Endodermal cell (in vitro differentiated cells): ENCODE measurements around the gene AATF. TPM values are rescaled to one million over a fixed set of nuclear protein-coding genes. Genes with fewer than 3 reads are reported as not detected.
"Not testable (repeated sequence)": the region's sequence is repeated elsewhere in the genome, so short reads cannot be mapped to it uniquely, and the experiment has no call there.

Experiments
- DNase-seq: peaks from one replicate; pipeline ENCODE4 v3.0.0-alpha.2; 2017
- H3K27ac ChIP-seq: 2 replicates; pipeline ENCODE4 v1.5.1; 2013; ENCODE audit warnings: mild to moderate bottlenecking, low read depth, low read length, moderate library complexity
- H3K27me3 ChIP-seq: 2 replicates; pipeline ENCODE4 v1.6.1; 2013; ENCODE audit warnings: mild to moderate bottlenecking, low read length, moderate library complexity; ENCODE audit not compliant: insufficient read depth, control insufficient read depth, poor library complexity, severe bottlenecking
- H3K36me3 ChIP-seq: 2 replicates; pipeline ENCODE4 v1.7.0; 2013; ENCODE audit warnings: mild to moderate bottlenecking, low read length, moderate library complexity; ENCODE audit not compliant: control insufficient read depth, insufficient read depth
- H3K4me1 ChIP-seq: one replicate; pipeline ENCODE4 v1.7.0; 2013; ENCODE audit warnings: low read length; ENCODE audit not compliant: control insufficient read depth, insufficient read depth
- H3K4me3 ChIP-seq: 2 replicates; pipeline ENCODE4 v1.5.1; 2013; ENCODE audit warnings: mild to moderate bottlenecking, low read length, moderate library complexity
- H3K9ac ChIP-seq: 2 replicates; pipeline ENCODE4 v1.6.1; 2013; ENCODE audit warnings: mild to moderate bottlenecking, low read length, moderate library complexity; ENCODE audit not compliant: poor library complexity, severe bottlenecking; ENCODE audit errors: extremely low read depth
- H3K9me3 ChIP-seq: 2 replicates; pipeline ENCODE4 v1.6.1; 2013; ENCODE audit warnings: mild to moderate bottlenecking, low read length, moderate library complexity; ENCODE audit not compliant: control insufficient read depth
- H3K27ac Mint-ChIP-seq: 2 replicates; pipeline ENCODE4 v1.8.0; 2020; ENCODE audit warnings: mixed read lengths
- H3K27me3 Mint-ChIP-seq: 2 replicates; pipeline ENCODE4 v1.8.0; 2021; ENCODE audit warnings: mild to moderate bottlenecking, mixed read lengths; ENCODE audit not compliant: insufficient read depth
- H3K36me3 Mint-ChIP-seq: 2 replicates; pipeline ENCODE4 v1.8.0; 2020; ENCODE audit warnings: low read depth, mixed read lengths
- H3K4me1 Mint-ChIP-seq: 2 replicates; pipeline ENCODE4 v1.8.0; 2020; ENCODE audit warnings: mixed read lengths
- H3K4me3 Mint-ChIP-seq: 2 replicates; pipeline ENCODE4 v1.8.0; 2020; ENCODE audit warnings: mild to moderate bottlenecking, moderate library complexity, mixed read lengths
- H3K9me3 Mint-ChIP-seq: 2 replicates; pipeline ENCODE4 v1.8.0; 2020; ENCODE audit warnings: mild to moderate bottlenecking, mixed read lengths
- WGBS, 2 experiments: methylation state at CpG; one replicate each; pipeline versions ENCODE4 v1.1.5 to v1.1.7; 2013; ENCODE audit warnings: missing lambda C conversion rate in 2 of 2, mixed read lengths in 1 of 2; ENCODE audit not compliant: insufficient coverage in 1 of 2, insufficient read length in 1 of 2; 5-methylcytosine and 5-hydroxymethylcytosine counted together
- total RNA-seq, 2 donors: library from RNA; stranded (reverse); fragmentation: NEBNext Ultra II Directional in 1 of 2; extraction: Animal tissue kit (Norgen Biotek cat#: 25700) in 1 of 2; gene quantifications; 2 replicates in 1 of 2; 3 replicates in 1 of 2; pipeline ENCODE4 v1.2.1, GENCODE V29; 2021
- TF ChIP-seq, protein P1 (sequence below): fragments of 200-600 bp; sonication (generic); conservative IDR thresholded peaks from 2 replicates; pipeline ENCODE4 v1.5.0; 2021; ENCODE audit warnings: antibody characterized with exemption, mild to moderate bottlenecking

AATF gene
- total RNA-seq, 2 donors from 2014 or later, result 90.7 TPM

DNA sequence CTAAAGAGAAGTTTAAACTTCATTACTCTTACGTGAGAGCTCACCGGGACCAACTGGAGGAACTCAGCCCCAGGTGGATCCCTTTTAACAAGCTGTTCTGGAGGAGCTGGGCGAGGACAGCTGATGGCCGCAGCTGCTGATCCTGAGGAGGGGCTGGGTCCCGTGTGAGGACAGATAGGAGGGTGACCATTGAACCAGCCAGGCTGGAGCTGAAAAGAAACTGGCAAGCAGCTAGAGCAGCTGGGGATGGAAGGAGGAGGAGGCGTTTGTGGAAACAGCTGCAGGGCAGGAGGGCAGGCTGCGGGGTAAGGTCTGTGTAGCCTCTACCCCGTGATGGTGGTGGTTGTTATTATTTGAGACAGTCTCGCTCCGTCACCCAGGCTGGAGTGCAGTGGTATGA lies 119.5 kb downstream of the AATF start:
- TF ChIP-seq, protein P1, sequence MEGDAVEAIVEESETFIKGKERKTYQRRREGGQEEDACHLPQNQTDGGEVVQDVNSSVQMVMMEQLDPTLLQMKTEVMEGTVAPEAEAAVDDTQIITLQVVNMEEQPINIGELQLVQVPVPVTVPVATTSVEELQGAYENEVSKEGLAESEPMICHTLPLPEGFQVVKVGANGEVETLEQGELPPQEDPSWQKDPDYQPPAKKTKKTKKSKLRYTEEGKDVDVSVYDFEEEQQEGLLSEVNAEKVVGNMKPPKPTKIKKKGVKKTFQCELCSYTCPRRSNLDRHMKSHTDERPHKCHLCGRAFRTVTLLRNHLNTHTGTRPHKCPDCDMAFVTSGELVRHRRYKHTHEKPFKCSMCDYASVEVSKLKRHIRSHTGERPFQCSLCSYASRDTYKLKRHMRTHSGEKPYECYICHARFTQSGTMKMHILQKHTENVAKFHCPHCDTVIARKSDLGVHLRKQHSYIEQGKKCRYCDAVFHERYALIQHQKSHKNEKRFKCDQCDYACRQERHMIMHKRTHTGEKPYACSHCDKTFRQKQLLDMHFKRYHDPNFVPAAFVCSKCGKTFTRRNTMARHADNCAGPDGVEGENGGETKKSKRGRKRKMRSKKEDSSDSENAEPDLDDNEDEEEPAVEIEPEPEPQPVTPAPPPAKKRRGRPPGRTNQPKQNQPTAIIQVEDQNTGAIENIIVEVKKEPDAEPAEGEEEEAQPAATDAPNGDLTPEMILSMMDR, result no peak
- Mint-ChIP-seq H3K27ac (peak overlapping the region; percentile 29), H3K36me3 (no peaks in the 10 kb centered on the region), H3K4me1 (peaks cover 40% of the 10 kb centered on the region), H3K4me3 (no peak overlapping the region), H3K9me3 (no peaks in the 10 kb centered on the region), H3K27me3 (no peaks in the 10 kb centered on the region)
- Histone ChIP-seq H3K27ac (no peak overlapping the region), H3K4me3 (no peak overlapping the region), H3K36me3 (no peaks in the 10 kb centered on the region), H3K9ac (no peak overlapping the region), H3K9me3 (no peaks in the 10 kb centered on the region), H3K27me3 (no peaks in the 10 kb centered on the region), H3K4me1 (peaks cover 17% of the 10 kb centered on the region)
- 69 to 83% methylated on average over 6 to 10 of the region's 10 CpGs for WGBS, 2 experiments
- DNase-seq, result peak; percentile 61

DNA sequence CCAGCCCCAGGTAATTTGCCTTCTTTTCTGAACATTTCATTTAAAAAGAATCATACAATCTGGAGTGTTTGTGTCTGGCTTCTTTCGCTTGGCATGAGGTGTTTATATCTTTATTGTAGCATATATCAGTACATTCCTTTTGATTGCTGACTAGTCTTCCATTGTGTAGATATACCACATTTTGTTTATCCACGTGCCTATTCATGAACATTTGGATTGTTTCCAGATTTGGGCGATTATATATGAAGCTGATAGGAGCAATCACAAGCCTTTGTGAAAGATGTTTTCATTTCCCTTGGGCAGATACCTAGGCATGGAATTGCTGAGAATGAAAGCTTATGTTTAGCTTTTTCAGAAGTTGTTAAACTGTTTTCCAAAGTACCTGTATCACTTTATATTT lies 120.3 kb downstream of the AATF start:
- 98 to 100% methylated on average over 2 to 3 of the region's 3 CpGs for WGBS, 2 experiments
- Mint-ChIP-seq H3K27me3 (no peaks in the 10 kb centered on the region), H3K27ac (no peak overlapping the region), H3K4me1 (peaks cover 40% of the 10 kb centered on the region), H3K4me3 (no peak overlapping the region), H3K9me3 (no peaks in the 10 kb centered on the region), H3K36me3 (no peaks in the 10 kb centered on the region)
- TF ChIP-seq, protein P1, result no peak
- Histone ChIP-seq H3K4me1 (peaks cover 17% of the 10 kb centered on the region), H3K36me3 (no peaks in the 10 kb centered on the region), H3K27me3 (no peaks in the 10 kb centered on the region), H3K9me3 (no peaks in the 10 kb centered on the region), H3K27ac (no peak overlapping the region), H3K9ac (no peak overlapping the region), H3K4me3 (no peak overlapping the region)
- no peak for DNase-seq

DNA sequence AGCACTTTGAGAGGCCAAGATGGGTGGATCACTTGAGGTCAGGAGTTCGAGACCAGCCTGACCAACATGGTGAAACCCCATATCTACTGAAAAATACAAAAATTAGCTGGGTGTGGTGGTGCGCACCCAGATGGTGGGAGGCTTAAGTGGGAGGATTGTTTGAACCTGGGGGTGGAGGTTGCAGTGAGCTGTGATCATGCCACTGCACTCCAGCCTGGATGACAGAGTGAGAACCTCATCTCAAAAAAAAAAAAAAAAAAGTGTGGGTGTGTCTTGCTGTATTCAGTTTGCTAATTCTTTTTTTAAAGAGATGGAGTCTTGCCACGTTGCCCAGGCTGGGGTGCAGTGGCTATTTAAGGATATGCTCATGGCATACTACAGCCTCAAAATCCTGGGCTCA lies 124.7 kb downstream of the AATF start:
- WGBS, 2 experiments, result 92 to 94% methylated on average over 2 to 3 of the region's 3 CpGs
- H3K9ac ChIP-seq, H3K27ac ChIP-seq, H3K4me1 Mint-ChIP-seq, H3K4me3 Mint-ChIP-seq, H3K27me3 Mint-ChIP-seq, H3K27ac Mint-ChIP-seq, H3K4me1 ChIP-seq, H3K9me3 Mint-ChIP-seq, H3K27me3 ChIP-seq, DNase-seq, H3K4me3 ChIP-seq, H3K36me3 Mint-ChIP-seq, H3K9me3 ChIP-seq, H3K36me3 ChIP-seq: not testable (repeated sequence)

DNA sequence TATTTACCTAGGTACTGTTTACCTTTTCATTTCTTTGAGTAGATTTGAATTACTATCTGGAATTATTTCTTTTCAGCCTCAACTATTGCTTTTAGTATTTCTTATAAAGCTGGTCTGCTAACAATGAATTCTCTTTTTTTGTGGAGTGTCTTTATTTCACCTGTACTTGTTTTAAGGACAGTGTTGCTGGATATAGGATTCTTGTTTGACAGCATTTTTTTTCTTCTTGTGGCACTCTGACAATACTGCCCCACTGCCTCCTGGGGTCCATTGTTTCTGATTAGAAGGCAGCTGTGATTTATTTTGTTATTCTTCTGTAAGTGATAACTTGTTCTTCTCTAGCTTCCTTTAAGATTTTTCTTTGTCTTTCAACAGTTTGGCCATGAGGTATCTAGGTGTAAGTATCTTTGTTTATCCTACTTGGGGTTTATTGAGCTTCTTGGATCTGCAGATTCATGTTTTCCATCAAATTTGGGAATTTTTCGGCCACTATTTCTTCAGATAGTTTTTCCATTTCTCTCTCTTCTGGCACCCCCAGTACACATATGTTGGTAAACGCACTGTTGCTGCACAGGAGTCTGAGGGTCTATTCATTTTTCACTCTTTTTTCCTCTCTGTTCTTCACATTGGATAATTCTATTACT lies 130.4 kb downstream of the AATF start:
- H3K27me3 Mint-ChIP-seq, result no peaks in the 10 kb centered on the region
- 95 to 100% methylated on average over 2 of the region's 2 CpGs for WGBS, 2 experiments
- no peak overlapping the region for H3K4me3 Mint-ChIP-seq

More for the DNA sequence above, 130.4 kb downstream of the AATF start:
- H3K9me3 ChIP-seq, result peaks cover 13% of the 10 kb centered on the region
- H3K36me3 Mint-ChIP-seq, result peaks cover 8% of the 10 kb centered on the region
- H3K4me3 ChIP-seq, result no peak overlapping the region
- TF ChIP-seq, protein P1, result no peak
- no peaks in the 10 kb centered on the region for H3K36me3 ChIP-seq
- H3K4me1 ChIP-seq, result no peaks in the 10 kb centered on the region
- H3K4me1 Mint-ChIP-seq, result peaks cover 23% of the 10 kb centered on the region
- no peak overlapping the region for H3K27ac ChIP-seq
- no peak for DNase-seq
- H3K27ac Mint-ChIP-seq, result no peak overlapping the region
- H3K27me3 ChIP-seq, result no peaks in the 10 kb centered on the region
- no peak overlapping the region for H3K9ac ChIP-seq
- peaks cover 15% of the 10 kb centered on the region for H3K9me3 Mint-ChIP-seq
